RPMI7951 (cell line): Measurements from ENCODE around the gene NRN1. TPM values are rescaled to one million over a fixed set of nuclear protein-coding genes. Genes with fewer than 3 reads are reported as not detected.
"Not testable (repeated sequence)": the region's sequence is repeated elsewhere in the genome, so short reads cannot be mapped to it uniquely, and the experiment has no call there.

Experiments
- DNase-seq: peaks from one replicate; pipeline ENCODE4 v3.0.0-alpha.2; 2012; ENCODE audit warnings: low read depth
- total RNA-seq: library from RNA; depleted of rRNA; stranded (reverse); fragments of >200 nt; shearing (Covaris generic); gene quantifications from 2 replicates; pipeline ENCODE4 v1.2.3, GENCODE V29; 2014; rRNA removed

NRN1 gene, protein sequence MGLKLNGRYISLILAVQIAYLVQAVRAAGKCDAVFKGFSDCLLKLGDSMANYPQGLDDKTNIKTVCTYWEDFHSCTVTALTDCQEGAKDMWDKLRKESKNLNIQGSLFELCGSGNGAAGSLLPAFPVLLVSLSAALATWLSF
- 26.8 and 32.8 TPM in 2 replicates for total RNA-seq

DNA sequence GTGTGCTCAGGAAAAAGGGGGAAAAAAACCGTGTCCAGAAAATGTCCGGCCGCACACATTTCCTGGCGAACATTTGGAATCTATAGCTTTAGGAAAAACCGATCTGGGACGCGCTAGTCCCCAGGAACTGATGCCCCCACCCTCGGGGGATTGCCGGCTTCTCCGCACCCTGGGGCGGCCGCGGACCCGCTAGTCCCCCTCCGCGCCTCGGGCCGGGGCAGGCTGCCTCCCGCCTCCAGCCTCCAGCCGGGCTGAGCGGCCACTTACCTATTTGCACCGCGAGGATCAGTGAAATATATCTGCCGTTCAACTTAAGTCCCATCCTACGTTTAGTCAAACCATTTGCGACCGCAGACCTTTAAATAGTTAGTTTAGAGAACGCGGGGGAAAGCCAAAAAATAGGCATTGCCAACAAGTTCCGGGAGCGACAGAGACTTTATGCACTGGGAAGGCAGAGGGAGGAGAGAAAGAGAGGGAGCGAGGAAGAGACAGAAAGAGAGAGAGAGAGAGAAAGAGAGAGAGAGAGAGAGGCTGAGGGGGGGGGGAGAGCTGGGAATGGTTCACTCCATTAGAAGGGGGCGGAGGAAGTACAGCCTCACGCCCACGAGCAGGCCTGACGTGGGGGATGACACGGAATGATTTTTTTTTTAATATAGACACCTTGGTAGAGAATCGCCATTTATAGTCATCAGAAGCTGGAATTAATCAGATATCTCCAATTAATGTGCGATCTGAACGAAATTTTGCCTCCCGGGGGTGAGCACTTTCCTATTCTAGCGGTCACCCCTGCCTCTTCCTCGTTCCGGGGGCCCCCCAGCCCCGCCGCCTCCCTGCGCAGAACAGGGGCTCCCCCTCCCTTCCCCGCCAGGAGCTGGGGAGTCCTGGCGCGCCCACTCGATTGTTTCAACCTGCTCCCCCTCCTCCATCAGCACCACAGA is at the start of gene NRN1:
TSS of gene NRN1 (minus strand) at position 498 of the 938 bp plus-strand sequence. CDS start at position 322, 176 bp downstream.
- DNase-seq: peak; percentile 61

DNA sequence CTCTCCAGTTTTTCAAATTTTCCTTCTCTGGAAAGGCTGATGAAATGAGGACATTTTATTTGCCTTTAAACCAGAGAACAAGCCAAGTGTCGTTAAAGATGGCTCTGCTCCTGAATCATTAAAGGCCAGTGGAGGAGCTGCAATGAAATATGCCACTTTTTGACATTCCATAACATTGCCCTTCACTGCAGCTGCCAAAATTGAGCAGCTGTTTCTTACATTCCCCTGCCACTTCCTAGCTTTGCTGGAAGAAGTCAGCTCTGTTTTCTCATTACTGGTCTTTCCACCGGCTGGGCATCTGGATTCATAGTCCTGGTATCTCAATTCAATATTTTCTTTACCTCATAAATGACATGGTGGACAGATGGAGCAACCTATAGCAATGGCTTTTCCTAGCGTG is 45.5 kb upstream of the NRN1 start:
- no peak for DNase-seq

DNA sequence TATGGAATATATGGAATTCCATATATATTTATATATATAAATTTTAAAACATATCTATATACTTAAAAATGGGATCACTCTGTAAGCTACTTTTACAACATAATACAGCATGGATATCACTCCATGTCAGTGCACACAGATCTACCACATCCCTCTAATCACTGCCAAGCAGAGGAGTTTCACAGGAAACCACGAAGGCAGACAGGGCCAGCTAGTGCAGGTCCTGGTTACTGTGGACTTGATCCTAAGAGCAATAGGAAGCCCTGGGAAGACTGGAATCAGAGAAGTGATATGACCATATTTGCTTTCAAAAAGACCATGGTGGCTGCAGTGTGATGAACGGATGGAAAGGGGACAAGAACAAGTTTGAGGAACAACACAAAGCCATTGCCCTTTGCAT is 40.0 kb upstream of the NRN1 start:
- no peak for DNase-seq

DNA sequence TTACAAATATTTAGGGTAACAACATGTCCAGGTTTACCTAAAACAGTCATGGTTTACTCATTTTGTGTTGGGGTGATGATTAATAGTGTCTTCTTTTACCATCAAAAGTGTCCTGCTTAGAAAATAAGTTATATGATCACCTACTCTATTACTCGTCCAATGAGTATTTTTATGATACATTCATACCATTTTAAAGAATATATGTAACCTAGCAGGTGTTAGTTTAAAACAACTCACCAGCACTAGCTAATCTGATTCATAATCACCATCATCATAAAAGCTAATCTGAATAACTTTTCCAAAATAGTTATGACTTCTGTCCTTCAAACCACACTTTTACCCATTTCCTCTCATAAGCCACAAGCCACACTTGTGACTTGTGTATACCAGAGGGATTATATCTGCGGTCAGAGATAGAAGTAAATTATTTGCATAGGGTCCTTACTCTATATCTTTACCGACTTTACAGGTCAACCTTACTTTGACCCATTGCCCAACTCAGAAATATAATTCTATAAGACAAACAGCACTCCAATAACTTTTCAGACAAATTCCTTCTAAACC is 33.3 kb upstream of the NRN1 start:
- DNase-seq: no peak

DNA sequence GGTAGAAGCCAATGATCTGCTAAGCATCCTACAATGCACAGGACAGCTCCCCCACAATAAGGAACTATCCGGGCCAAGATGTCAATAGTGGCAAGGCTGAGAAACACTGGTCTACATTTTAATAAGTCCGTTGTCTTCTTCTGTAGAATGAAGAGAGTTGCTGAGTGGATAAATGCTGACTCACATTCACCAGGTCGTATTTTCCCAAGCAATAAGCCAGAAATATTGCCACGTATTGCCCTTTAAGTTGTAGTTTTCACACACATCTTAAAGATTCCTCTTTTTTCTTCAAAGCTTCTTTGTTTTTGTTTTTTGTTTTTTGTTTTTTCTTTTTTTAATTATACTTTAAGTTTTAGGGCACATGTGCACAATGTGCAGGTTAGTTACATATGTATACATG is 30.5 kb upstream of the NRN1 start:
- no peak for DNase-seq

DNA sequence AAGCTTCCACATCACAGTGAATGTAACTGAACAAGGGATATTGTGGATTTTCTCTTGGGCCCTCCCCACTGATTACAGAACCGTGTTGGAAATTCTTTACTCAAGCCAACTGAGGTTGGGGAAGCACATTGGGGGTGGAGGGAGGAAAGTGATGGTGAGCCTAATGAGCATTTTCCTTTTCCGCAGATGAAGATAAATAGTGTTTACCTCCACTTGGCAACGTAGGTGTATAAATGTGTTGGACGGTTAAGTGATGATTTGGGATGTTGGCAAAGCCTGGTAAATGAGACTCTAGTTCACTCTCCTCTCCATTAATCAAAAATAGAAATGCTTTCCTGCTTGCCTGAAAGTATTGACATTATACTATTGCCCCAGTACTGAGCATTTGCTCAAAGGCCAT is 27.1 kb upstream of the NRN1 start:
- DNase-seq: no peak

DNA sequence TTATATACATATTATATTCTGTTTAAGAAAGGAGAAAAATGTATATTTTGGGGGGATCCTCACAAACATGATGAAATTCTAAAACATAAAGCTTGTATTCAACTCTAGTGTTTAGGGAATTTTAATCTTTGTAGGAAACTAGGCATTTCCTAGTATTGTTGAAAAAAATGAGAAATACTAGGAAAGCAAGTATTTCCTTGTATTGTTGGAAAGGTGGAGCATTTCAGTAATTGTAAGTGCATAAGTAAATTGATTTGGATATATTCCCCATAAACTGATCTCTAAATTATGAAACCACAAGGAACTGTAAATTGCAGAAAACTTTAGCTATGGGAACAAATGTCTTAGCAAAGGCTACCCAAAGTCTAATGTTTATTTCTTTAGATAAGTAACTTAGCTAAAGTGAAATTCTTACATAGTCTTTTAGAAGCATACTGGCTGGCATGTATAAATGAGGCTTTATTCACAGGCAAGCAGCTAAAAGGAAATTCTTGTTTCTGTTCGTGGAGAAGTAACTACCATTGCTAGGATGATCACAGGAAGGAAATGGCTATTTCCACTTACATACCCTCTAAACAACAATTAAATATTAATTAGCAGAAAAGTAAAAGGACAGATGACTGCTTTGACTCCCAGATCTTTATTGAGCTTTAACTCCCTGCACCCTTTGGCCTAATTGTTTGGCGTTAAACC is 19.9 kb upstream of the NRN1 start:
- DNase-seq: no peak

DNA sequence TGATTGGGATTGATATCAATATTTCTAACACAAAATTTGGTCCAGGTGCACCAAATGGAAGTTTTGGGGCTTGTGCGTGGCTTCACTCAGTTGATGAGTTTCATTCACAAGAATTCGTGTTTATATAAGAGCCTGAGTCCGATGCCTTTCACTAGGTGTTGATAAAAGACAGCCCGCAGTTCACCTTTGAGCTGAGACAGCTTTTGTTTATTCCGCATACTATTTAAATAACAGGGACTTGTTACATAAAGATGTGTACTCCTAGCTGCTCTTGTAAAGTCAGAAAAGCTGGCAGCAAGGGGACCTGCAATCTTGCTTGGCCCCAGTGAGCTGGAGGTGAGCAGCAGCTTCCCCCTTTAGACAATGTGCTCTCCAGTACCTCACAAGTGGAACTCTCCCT is 19.0 kb upstream of the NRN1 start:
- no peak for DNase-seq

DNA sequence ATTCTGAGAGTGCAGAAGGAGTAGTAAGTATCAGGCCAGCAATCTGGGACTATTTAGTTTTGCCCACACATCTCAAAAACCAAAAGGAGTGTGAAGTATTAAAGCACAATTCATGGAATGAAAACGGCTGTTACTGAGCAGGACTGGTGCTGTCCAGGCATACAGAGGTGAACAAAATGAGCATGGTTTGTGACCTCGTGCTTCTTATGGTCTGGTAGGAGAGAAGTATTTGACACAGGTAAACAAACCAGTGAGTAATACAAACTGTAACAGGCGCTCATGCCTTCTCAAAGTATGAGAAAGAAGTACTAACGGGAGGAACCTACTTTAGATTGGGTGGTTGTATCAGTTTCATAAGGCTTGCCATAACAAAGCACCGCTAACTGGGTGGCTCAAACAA is 17.5 kb upstream of the NRN1 start:
- DNase-seq: no peak

DNA sequence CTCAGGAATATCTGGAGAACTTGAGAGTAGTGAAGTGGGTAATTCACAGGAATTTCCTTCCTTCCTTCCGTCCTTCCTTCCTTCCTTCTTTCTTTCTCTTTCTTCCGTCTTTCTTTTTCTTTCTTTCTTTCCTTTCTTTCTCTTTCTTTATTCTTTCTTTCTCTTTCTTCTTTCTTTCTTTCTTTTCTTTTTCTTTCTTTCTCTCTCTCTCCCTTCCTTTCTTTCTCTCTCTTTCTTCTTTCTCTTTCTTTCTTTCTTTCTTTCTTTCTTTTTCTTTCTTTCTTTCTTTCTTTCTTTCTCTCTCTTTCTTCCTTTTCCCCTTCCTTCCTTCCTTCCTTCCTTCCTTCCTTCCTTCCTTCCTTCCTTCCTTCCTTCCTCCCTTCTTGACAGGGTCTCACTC is 16.1 kb upstream of the NRN1 start:
- not testable (repeated sequence) for DNase-seq

DNA sequence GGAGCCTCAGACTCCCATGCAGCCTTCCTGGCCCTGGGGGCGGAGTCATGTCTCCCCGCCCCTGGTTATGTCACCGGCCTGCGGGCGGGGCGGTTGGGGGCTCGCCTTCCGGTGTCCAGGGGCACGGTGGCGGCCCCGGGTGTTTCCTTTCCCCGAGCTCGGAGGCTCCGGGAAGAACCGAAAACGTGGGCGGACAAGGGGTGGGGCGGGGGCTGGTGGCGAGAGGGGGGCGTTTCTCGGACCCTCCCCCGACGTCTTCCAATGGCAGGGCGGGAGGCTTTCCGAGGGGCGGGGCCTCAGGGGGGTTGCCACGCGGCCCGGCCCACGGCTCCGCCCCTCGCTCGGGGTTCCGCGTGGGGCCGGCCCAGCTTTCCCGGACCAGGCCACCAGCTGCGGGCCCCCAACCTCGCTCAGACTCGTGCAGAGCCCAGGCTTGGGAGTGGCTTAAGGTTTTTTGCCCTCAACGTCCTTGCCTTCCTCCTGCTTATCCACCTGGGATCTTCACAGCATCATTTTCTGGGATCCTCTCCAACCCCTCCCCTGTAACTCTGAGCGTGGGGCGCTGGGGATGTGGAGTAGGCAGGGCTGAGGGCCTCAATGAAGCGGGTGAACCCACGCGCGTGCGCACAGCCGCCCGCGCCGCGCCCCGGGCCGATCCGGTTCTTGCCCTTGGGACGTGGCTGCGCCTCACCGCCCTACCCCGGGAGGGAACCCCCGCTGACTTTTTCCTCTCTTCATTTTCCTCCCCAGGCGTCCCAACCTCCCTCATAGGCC is 2.1 kb upstream of the NRN1 start:
- peak; percentile 89 for DNase-seq

DNA sequence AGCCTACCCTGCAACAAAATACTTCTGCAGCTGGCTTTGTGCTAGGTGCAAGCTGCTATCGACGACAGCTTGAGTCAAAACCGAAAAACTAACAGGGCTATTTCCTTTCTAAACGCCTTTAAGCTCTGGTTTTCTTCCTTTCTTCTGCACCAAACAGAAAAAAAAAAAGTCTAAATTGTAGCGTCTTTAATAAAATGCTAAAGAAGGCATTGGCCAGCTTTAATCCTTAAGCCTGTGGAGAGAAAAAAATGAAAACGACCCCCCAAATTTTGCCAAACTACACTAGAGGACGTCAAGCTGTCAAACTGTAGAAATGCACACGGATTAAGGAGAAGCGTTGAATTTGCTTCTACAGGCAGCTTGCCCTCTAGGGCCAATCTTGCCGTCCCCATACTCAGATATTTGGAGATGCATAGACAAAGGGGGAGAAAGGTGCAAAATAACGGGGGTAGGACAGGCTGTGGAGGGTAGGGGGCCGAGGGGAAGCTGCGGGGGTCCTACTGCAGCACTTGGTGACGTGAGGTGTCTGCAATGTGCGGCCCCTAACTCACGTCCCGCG is 1.4 kb upstream of the NRN1 start:
- DNase-seq: no peak

DNA sequence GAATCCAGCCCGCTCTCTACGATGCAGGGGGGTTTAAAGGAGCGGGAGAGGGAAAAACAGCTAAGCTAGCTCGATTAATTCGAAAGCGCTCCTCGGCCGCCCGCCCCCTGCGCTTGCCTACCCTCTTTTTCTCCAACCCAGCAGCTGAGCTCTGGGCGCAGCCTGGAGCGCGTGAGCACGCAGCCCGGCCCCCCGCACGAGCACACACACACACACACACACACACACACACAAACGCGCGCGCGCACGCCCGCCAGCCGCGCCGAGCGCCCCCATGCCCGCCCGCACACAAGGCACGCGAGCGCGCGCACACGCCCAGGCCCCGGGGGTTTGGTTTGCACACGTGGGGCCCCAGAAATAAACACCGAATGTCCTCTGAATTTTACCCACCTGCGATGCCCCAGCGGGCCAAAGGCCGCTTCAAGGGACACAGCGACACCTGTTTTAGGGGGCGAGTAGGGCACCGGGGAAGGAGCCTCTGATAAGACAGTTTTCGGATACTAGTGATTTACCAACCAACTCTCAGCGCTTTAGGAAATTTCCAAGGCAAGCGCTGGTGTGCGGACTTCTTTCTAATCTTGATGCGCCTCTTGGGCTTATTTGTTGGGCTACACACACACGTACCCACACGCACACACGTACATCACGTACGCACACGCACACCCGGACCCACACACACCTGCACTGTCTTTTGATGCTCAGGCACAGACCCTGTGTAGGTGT is 802 bp upstream of the NRN1 start:
- DNase-seq: peak; percentile 60

DNA sequence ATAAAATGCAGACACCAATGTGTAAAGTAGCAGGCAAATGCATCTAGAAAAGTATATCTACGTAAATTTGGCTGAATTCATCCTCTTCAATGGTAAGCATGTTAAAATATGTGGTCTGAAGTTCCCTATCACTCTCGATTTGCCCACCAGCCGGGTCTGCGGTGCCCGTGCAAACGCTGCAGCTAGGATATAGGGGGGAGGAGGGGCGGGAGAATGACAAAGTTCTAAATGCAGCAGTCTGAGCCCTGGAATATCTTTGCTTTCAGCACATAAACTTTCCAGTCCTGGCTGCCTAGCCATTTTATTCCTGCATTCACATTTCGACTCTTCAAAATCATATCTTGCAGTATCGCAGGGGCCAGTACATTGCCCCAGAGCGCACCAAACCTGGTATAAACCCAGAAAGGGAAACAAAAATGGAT is 708 bp downstream of the NRN1 start:
- no peak for DNase-seq

DNA sequence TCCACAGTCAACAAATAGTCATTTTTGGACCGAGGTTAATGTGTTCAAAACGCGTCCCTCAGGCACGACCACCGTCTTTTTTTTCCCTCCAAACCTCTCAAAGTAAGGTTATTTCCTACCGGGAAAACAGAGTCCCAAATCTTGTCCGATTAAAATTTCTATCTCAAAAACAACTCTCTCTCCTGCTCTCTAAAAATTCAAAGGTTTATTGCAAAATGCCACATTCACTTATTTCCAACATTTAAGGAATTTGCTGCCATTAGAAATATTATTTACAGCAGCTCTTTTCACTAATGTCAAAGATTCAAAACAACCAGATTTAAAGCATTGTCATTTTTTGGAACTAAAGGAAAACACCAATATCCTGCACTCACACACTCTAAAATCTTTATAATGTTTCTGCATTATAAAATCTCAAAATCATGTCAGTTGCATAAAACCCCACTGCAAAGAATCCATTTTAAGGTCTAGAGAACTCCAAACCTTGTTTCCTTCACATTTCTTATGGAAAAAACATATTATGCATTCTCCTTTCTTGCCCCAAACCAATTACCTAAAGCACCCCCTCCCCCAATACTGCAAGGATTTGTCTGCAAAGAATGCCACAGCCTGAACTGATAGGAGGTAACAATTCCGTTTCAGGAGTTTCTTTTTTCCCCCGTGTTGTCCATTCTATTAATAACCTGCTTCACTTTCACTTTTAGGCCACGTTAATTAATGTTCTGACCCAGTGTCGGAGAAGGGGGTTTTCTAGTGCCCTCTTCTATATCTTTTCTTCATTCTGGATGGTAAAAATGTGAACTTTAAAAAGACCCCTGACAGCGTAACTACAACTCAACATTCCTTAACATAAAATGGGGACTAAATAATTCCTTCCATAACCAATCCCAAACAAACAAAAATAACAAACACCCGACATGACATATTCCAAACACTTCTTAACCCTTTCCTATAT is 1.4 kb downstream of the NRN1 start:
- DNase-seq: no peak

DNA sequence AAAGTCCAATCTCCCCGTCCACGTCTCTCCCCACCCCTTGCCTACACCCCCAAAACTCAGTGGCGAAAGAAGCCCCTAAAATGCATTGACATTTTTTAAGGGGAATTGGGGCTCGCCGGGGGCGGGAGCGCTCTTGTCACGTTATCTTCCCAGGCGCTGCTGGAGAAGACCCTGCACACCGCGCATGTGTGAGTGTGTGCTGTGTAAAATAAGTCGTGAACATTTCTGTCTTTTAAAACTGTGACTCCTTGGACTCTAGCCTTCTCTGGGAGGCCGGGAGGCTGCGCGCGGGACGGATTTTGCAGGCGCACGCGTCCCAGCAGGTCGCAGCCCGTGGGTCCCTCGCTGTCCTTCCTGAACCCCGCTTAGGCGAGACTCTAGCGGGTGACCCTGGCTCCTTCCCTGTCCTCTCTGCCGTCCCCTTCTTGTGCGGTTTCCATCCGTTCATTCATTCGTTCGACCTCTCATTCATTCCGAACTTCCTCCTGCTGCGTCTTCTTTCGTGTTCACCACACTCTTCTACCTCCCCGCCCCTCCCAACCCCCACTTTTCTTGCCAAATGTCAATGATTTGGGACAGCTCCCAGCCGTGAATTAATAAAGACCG is 2.2 kb downstream of the NRN1 start:
- DNase-seq: no peak

DNA sequence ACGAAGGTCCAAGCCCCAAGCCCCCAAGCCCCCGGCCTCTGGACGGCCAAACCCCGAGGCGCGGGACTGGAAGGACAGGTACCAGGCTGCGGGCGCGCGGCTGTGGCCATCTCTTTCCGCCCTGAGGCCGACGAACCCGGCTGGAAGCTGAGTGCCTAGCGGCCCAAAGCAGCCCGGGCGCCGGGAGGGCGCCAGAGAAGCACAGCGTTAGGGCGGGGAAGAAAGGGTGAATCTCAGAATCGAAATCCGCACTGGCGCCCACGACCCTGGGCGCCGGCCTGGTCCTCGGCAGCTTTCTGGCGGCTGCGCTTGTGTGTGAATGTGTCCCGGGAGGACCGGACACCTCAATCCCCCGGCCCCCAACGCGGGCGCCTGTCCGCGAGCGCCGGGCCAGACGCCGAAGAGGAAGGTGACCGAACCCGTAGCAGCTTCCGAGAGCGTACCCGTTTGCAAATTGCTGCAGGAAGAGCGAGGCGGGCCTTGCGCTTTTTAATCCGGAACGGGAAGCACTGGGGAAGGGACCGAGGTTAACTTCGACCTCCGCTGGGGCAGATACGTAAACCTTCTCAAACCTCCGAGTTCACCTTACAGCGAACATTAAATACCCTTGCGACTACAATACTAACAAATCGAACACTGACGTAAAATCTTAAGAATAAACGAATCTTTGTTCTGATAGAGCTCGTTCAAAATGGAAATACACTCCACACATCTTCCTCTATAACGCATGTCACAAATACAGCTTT is 2.9 kb downstream of the NRN1 start:
- DNase-seq: no peak
